ENCODE data around the gene CRKL. TPM values are rescaled to one million over a fixed set of nuclear protein-coding genes. Genes with fewer than 3 reads are reported as not detected.

Gene CRKL
- total RNA-seq, 4 donors from 2014 or later = 29.4 to 74.2 (median 57.6) TPM

DNA sequence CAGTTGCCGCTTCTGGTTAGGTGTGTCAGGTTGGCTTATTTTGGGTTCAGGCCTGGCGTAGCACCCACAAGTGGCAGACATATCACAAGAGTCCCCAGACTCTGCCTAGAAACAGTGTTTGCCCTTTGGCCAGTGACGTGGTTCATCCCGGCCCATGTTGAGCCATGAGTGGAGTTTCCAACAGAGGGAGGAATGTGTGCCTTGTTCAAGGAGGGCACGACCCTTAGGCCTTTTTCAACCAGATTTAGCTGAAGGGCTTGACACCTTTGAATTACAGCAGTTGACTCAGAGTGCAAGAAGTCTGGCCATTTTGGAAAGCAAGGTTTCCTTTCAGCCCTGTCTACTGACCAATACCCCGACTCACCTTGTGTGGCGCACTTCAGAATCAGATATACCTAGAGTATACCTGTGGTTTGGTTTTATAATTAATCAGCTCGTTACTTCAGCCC, 34.7 kb downstream of the CRKL start:
- Histone ChIP-seq H3K36me3 (no peaks in the 10 kb centered on the region), H3K4me3 (no peak overlapping the region), H3K4me1 (no peaks in the 10 kb centered on the region), H3K27me3 (no peaks in the 10 kb centered on the region), H3K9me3 (no peaks in the 10 kb centered on the region), H3K27ac (no peak overlapping the region)
- no peak for DNase-seq
- TF ChIP-seq, protein P1, sequence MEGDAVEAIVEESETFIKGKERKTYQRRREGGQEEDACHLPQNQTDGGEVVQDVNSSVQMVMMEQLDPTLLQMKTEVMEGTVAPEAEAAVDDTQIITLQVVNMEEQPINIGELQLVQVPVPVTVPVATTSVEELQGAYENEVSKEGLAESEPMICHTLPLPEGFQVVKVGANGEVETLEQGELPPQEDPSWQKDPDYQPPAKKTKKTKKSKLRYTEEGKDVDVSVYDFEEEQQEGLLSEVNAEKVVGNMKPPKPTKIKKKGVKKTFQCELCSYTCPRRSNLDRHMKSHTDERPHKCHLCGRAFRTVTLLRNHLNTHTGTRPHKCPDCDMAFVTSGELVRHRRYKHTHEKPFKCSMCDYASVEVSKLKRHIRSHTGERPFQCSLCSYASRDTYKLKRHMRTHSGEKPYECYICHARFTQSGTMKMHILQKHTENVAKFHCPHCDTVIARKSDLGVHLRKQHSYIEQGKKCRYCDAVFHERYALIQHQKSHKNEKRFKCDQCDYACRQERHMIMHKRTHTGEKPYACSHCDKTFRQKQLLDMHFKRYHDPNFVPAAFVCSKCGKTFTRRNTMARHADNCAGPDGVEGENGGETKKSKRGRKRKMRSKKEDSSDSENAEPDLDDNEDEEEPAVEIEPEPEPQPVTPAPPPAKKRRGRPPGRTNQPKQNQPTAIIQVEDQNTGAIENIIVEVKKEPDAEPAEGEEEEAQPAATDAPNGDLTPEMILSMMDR (IDR thresholded peaks at IDR 0.05) = no peak
- no peak for TF ChIP-seq POLR2A (IDR thresholded peaks at IDR 0.05)
- intact Hi-C loops (cut with DNase I; ENCODE audit: low total_unique reads) = no loop called here

DNA sequence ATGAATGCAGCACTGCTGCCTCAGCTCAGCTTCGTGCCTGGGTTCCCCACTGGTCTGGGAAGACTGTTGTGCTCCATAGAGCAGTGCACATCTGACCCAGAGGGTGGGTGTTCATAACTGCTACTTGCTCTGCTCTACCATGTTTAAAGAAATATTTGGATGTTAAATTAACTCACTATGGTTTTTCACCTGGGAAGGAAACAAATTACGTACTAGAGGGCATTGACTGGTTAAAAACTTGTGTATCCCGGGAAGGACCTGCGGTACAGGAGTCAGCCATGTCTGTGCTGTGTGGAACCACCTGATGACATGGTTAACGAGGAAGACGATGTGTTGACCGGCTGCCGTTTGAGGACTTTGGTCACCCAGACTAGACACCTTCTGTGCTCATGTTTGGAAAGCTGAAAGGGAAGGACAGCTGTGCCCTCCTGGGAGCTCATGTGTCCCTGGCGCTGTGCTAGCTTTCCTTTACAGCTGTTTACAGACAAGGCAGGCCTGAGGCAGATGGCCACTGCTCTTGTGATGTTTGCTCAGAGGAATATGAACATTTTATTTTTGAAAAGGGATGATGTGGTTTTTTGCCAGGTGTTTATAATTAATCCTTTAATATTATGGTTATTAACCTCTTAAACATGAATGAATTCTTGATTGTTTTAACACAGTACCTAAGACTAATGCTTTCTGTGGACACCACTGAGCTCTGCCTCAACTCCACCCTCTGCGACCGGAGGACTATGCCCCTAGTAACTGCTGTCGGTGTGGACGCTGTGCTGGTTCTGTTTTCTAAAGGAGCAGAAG, 35.5 kb downstream of the CRKL start:
- H3K4me3 ChIP-seq = no peak overlapping the region
- DNase-seq = no peak
- no peaks in the 10 kb centered on the region for H3K9me3 ChIP-seq
- H3K27ac ChIP-seq = no peak overlapping the region
- no peaks in the 10 kb centered on the region for H3K4me1 ChIP-seq
- no peak for TF ChIP-seq POLR2A (IDR thresholded peaks at IDR 0.05)
- intact Hi-C loops (cut with DNase I; ENCODE audit: low total_unique reads) = no loop called here
- H3K27me3 ChIP-seq = no peaks in the 10 kb centered on the region
- no peaks in the 10 kb centered on the region for H3K36me3 ChIP-seq

DNA sequence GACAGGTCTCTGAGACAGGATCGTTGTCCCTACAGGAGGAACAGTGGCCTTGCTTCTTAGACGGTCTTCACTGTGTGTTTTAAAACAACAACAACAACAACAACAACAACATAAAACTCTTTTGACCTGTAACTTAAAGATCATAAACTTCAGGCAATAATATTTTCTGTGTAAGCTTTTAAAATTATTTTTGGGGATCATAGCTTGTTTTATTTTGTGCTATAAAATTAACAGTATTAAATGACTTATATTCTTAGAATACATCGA, 36.1 kb downstream of the CRKL start:
- TF ChIP-seq POLR2A (IDR thresholded peaks at IDR 0.05) = no peak
- TF ChIP-seq, protein P1 (IDR thresholded peaks at IDR 0.05) = no peak
- Histone ChIP-seq H3K4me1 (no peaks in the 10 kb centered on the region), H3K27ac (no peak overlapping the region), H3K4me3 (no peak overlapping the region), H3K36me3 (no peaks in the 10 kb centered on the region), H3K9me3 (no peaks in the 10 kb centered on the region), H3K27me3 (no peaks in the 10 kb centered on the region)
- no peak for DNase-seq
- intact Hi-C loops (cut with DNase I; ENCODE audit: low total_unique reads) = no loop called here

DNA sequence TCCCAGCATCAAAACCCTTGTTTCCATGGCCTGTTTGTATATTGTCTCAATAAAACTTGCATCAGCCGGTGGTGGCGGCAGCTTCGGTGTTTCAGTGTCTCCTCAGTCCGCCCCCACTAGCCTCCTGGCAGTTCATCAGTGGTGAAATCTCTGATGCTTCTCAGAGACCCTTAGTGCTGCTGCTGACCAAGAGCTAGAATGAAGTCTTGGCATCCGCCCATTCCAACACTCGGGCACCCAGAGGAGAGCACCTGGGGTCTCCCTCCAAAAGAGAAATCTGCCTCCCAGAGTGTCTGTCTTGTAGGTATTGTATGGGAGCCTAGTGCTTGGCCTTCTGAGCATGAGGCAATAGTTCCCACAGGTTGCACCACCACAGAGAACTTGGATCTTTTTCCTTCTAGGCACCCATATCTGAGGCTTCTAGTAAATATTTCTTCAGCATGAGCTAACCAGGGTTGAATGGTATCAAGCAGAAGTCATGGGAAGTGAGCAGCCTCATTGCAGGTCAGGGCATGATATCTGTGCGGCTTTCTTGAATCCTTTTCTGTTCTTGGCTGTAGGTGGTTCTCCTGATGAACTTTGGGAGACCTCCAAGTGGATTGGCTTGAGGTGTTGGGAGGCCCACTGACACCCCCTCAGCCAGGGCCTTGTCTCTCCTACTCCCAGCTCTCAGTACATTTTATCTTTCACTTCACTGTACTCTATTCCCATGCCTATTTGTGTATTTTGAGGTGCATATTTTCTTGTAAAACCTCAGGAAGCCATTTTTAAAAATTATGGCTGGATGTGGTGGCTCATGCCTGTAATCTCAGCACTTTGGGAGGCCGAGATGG, 36.7 kb downstream of the CRKL start:
- Histone ChIP-seq H3K36me3 (no peaks in the 10 kb centered on the region), H3K4me3 (no peak overlapping the region), H3K27ac (peak overlapping the region in 1 of 2 donors; percentile 3), H3K27me3 (no peaks in the 10 kb centered on the region), H3K4me1 (no peaks in the 10 kb centered on the region), H3K9me3 (no peaks in the 10 kb centered on the region)
- TF ChIP-seq, protein P1 (IDR thresholded peaks at IDR 0.05) = no peak
- TF ChIP-seq POLR2A (IDR thresholded peaks at IDR 0.05) = no peak
- DNase-seq = peak in 1 of 2 donors; percentile 32
- intact Hi-C loops (cut with DNase I; ENCODE audit: low total_unique reads) = no loop called here

DNA sequence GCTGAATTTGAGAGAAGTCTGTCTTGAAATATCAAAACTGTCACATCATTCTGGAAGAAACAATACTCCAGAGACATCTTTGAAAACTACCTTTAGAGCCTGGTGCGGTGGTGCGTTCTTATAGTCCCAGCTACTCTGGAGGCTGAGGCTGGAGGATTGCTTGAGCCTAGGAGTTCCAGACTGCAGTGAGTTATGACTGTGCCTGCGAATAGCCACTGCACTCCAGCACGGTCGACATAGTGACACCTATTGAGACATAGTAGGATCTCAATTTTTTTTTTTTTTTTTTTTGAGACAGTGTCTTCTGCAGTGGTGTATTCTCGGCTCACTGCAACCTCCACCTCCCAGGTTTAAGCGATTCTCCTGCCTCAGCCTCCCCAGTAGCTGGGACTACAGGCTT, 38.3 kb downstream of the CRKL start:
- DNase-seq = no peak
- H3K4me3 ChIP-seq = no peak overlapping the region
- intact Hi-C loops (cut with DNase I; ENCODE audit: low total_unique reads) = no loop called here
- no peaks in the 10 kb centered on the region for H3K9me3 ChIP-seq
- no peaks in the 10 kb centered on the region for H3K4me1 ChIP-seq
- no peak overlapping the region for H3K27ac ChIP-seq
- TF ChIP-seq, protein P1 (IDR thresholded peaks at IDR 0.05) = no peak
- TF ChIP-seq POLR2A (IDR thresholded peaks at IDR 0.05) = no peak
- no peaks in the 10 kb centered on the region for H3K27me3 ChIP-seq
- no peaks in the 10 kb centered on the region for H3K36me3 ChIP-seq
